Erythroblast (primary cell): Measurements from ENCODE around the gene KRT9.

Source experiments
- DNase-seq, 2 experiments: peaks; one replicate each; lab custom pipeline; 2025; lab: John Stamatoyannopoulos, UW
- GATA1 ChIP-seq: IDR thresholded peaks from 2 replicates; pipeline ENCODE4 v1.6.1; 2011; ENCODE audit warnings: low read depth, mild to moderate bottlenecking, control low read depth, low read length, moderate library complexity
- POLR2A ChIP-seq: IDR thresholded peaks from 2 replicates; pipeline ENCODE4 v1.6.1; 2011; ENCODE audit warnings: mild to moderate bottlenecking, low read length

KRT9 gene

GRCh38 chr17:41529491-41529915 lies 42.4 kb downstream of the KRT9 start:
- DNase-seq: peak; percentile 37 to 49
- TF ChIP-seq POLR2A (no peak), GATA1 (no peak)

GRCh38 chr17:41528959-41529353 lies 42.9 kb downstream of the KRT9 start:
- TF ChIP-seq POLR2A: no peak
- TF ChIP-seq GATA1: no peak

GRCh38 chr17:41527063-41528023 lies 44.5 kb downstream of the KRT9 start:
- TF ChIP-seq POLR2A: no peak
- TF ChIP-seq GATA1: no peak
- peak; percentile 67 to 72 for DNase-seq

More at GRCh38 chr17:41528959-41529353, 42.9 kb downstream of the KRT9 start:
- DNase-seq: peak; percentile 28 to 36

GRCh38 chr17:41524261-41524660 lies 47.6 kb downstream of the KRT9 start:
- no peak for TF ChIP-seq POLR2A
- TF ChIP-seq GATA1: no peak
- no peak for DNase-seq

- no peak for TF ChIP-seq GATA1
- TF ChIP-seq POLR2A: no peak
- DNase-seq: peak; percentile 57 to 82
These were observed 48.1 kb downstream of the KRT9 start for GRCh38 chr17:41523787-41524186.

GRCh38 chr17:41523225-41523593 lies 48.6 kb downstream of the KRT9 start:
- DNase-seq: no peak
- TF ChIP-seq POLR2A (no peak), GATA1 (no peak)

GRCh38 chr17:41522301-41523224 lies 49.3 kb downstream of the KRT9 start:
- TF ChIP-seq GATA1 (no peak), POLR2A (no peak)
- DNase-seq: no peak

- peak in 1 of 2 experiments; percentile 23 for DNase-seq
- TF ChIP-seq GATA1: no peak
- no peak for TF ChIP-seq POLR2A
These were observed 50.1 kb downstream of the KRT9 start for GRCh38 chr17:41521574-41522261.

GRCh38 chr17:41520821-41521521 lies 50.9 kb downstream of the KRT9 start:
- DNase-seq: peak; percentile 62 to 78
- TF ChIP-seq GATA1 (no peak), POLR2A (no peak)

- no peak for DNase-seq
- TF ChIP-seq POLR2A (no peak), GATA1 (no peak)
These were observed 52.2 kb downstream of the KRT9 start for GRCh38 chr17:41519501-41520224.

- TF ChIP-seq GATA1: no peak
- TF ChIP-seq POLR2A: no peak
- DNase-seq: no peak
These were observed 52.9 kb downstream of the KRT9 start, which contains the start of gene KRT15 for GRCh38 chr17:41518789-41519449. TSS of gene KRT15 (minus strand) at chr17:41518890. CDS start at chr17:41518827, 63 bp downstream.

- TF ChIP-seq GATA1: no peak
- no peak for TF ChIP-seq POLR2A
- DNase-seq: no peak
These were observed 53.8 kb downstream of the KRT9 start for GRCh38 chr17:41518031-41518430.

GRCh38 chr17:41516830-41517283 lies 55.0 kb downstream of the KRT9 start:
- DNase-seq: no peak
- TF ChIP-seq POLR2A (no peak), GATA1 (no peak)
